ENCODE data around the gene SLC35B4. TPM values are rescaled to one million over a fixed set of nuclear protein-coding genes. Genes with fewer than 3 reads are reported as not detected.

The SLC35B4 gene
- total RNA-seq, 1 donor: 24.2 TPM

DNA sequence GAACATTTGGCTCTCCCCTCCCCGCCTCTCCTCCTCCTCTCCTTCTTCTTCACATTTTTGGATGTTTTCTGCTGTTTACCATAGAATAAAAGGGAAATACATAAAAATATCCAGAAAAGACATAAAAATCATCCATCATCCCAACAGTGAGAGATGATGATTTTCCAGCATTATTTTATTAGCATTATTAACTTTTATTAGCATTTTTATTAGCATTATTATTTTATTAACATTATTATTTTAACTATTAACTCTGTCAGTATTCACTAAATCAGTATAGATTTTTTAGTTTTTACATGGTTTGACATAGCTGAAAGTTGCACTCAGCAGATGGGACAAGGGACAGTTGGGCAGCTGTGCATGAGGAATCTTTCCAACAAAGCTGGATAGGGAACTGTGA is 16.2 kb upstream of the SLC35B4 start:
- TF ChIP-seq, protein P1, sequence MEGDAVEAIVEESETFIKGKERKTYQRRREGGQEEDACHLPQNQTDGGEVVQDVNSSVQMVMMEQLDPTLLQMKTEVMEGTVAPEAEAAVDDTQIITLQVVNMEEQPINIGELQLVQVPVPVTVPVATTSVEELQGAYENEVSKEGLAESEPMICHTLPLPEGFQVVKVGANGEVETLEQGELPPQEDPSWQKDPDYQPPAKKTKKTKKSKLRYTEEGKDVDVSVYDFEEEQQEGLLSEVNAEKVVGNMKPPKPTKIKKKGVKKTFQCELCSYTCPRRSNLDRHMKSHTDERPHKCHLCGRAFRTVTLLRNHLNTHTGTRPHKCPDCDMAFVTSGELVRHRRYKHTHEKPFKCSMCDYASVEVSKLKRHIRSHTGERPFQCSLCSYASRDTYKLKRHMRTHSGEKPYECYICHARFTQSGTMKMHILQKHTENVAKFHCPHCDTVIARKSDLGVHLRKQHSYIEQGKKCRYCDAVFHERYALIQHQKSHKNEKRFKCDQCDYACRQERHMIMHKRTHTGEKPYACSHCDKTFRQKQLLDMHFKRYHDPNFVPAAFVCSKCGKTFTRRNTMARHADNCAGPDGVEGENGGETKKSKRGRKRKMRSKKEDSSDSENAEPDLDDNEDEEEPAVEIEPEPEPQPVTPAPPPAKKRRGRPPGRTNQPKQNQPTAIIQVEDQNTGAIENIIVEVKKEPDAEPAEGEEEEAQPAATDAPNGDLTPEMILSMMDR (IDR thresholded peaks at IDR 0.05; ENCODE audit: insufficient read depth, low read depth, low read length): no peak
- no peak for DNase-seq (ENCODE audit: low read depth)
- no peak overlapping the region for H3K4me3 ChIP-seq (ENCODE audit: low read depth, low read length)

DNA sequence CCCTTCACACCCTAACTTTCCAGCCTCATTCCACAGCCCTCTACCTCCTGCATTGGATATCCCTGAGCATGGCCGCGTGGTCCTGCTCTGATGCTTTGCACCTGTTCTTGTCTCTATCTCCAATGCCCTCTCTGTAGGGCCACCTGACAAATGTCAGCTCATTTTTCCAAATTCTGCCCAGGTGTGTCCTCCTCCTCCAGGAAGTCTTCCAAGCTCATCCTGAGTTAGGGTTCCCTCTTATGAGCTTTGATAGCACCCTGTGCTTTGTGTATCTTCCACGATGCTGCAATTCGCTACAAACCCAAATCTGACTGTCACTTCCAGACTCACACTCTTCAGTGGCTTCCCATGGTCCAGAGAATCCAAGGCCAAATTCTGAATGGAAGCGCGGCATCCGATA is 14.7 kb upstream of the SLC35B4 start:
- TF ChIP-seq, protein P1 (IDR thresholded peaks at IDR 0.05; ENCODE audit: insufficient read depth, low read depth, low read length): no peak
- no peak overlapping the region for H3K4me3 ChIP-seq (ENCODE audit: low read depth, low read length)
- no peak for DNase-seq (ENCODE audit: low read depth)

DNA sequence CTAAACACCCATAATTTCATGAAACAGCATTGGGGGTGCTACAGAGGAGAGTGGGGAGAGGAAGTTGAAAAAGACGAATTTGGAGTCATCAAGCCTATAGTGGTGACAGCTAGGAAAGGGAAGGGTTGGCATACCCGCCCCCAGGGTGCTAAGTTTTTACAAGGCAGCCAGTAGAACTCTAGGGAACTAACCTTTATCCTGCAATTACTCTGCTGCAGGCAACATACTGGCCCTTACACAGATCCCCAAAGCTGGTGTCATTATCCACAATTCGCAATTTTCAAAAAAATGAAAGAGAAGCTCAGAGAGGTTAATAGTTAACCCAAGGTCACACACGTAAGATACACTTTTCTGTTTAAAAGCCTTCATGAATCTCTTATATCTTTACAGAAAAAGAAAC is 14.2 kb upstream of the SLC35B4 start:
- TF ChIP-seq, protein P1 (IDR thresholded peaks at IDR 0.05; ENCODE audit: insufficient read depth, low read depth, low read length): no peak
- no peak overlapping the region for H3K4me3 ChIP-seq (ENCODE audit: low read depth, low read length)
- DNase-seq (ENCODE audit: low read depth): no peak

DNA sequence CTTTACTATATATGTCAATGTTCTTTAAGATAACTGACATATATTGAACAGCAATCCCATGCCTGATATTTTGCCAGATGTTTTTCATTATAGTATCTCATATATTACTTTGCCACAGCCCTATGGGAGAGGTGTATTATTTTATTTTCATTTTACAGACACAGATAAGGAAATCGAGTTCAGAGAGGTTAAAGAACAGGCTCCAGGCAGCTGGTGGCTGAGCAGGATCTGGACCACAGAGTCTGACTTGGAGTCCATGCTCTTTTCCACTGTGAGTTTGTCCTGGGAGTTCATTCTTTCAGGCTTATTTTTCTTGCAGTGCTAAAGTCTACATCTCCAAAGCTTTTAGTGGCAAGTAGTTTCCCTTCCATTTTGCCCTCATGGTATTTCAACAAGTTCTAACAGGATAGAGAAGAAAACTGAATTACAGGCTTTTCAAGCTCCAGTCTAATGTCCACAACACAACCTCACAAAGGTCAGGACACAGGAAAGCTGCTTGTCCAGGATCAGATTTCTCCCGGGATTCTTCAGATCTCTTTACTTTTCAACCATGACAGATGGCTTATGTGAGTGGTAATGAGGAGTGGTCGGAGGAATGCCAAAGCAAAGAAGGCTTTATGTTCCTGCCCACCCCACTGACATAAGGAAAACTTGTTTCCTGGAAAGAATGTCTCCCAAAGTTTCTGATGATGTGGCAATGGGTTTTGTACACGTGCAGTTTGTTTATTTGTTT is 13.1 kb upstream of the SLC35B4 start:
- no peak overlapping the region for H3K4me3 ChIP-seq (ENCODE audit: low read depth, low read length)
- no peak for DNase-seq (ENCODE audit: low read depth)
- TF ChIP-seq, protein P1 (IDR thresholded peaks at IDR 0.05; ENCODE audit: insufficient read depth, low read depth, low read length): no peak

DNA sequence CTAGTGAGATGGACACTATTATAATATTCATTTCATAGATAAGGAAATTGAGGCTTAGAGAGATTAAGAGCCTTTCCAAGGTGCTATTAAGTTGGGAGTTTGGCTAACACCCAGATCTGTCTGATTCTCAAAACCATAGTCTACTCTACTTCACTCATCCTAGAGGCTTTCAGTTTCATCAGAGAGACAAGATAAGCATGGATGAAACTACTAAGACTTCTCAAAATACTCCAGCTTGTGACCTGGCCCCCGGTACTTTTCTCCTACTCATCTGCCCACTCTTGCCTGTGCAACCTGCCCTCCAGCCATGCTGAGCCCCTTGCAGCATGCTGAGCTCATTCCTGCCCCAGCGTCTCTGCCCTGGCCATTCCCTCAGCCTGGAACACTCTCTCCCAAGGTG is 12.2 kb upstream of the SLC35B4 start:
- TF ChIP-seq, protein P1 (IDR thresholded peaks at IDR 0.05; ENCODE audit: insufficient read depth, low read depth, low read length): no peak
- DNase-seq (ENCODE audit: low read depth): no peak
- no peak overlapping the region for H3K4me3 ChIP-seq (ENCODE audit: low read depth, low read length)

DNA sequence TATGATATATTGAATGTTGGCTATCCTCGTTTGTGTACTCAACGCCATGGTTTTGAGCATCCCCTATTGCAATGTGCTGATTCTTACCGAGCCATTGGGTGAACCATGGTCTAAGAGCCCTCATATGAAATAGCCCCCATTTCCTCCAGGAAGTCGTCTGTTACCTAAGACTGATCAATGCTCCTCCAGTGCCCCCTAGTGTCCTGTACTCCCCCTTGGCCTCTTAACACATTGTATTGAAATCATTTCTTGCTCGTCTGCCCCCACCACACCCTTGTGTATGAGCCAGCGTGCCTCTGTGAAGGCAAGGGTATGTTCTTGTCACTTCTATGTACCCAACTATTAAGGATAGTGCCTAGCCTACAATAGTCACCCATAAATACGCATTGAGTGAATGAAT is 11.2 kb upstream of the SLC35B4 start:
- TF ChIP-seq, protein P1 (IDR thresholded peaks at IDR 0.05; ENCODE audit: insufficient read depth, low read depth, low read length): peak; percentile 67
- peak; percentile 59 for DNase-seq (ENCODE audit: low read depth)
- no peak overlapping the region for H3K4me3 ChIP-seq (ENCODE audit: low read depth, low read length)

DNA sequence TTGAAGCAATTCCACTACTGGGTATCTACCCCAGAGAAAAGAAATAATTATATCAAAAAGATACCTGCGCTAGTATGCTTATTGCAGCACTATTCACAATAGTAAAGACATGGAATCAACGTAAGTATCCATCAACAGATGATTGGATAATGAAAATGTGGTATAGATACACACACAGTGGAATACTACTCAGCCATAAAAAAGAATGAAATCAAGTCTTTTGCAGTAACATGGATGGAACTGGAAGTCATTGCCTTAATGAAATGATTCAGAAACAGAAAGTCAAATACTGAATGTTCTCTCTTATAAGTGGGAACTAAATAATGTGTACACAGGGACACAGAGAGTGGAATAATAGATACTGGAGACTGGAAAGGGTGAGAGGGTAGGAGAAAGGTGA is 7.4 kb upstream of the SLC35B4 start:
- TF ChIP-seq, protein P1 (IDR thresholded peaks at IDR 0.05; ENCODE audit: insufficient read depth, low read depth, low read length): no peak

More for the DNA sequence above, 7.4 kb upstream of the SLC35B4 start:
- H3K4me3 ChIP-seq (ENCODE audit: low read depth, low read length): no peak overlapping the region
- DNase-seq (ENCODE audit: low read depth): no peak
